ENCODE data around the gene FAT4. TPM values are rescaled to one million over a fixed set of nuclear protein-coding genes. Genes with fewer than 3 reads are reported as not detected.

The FAT4 gene
- total RNA-seq, 2 experiments from 2014 or later = 0.03 to 0.06 TPM

- H3K4me1 Mint-ChIP-seq = no peaks in the 10 kb centered on the region
- POLR2A ChIA-PET = no interaction called here
- no peaks in the 10 kb centered on the region for H3K9me3 Mint-ChIP-seq
- H3K27ac Mint-ChIP-seq = no peak overlapping the region
- peaks cover 3% of the 10 kb centered on the region for H3K27me3 Mint-ChIP-seq
- H3K36me3 Mint-ChIP-seq = no peaks in the 10 kb centered on the region
- no peak overlapping the region for H3K4me3 Mint-ChIP-seq
- DNase-seq (no peak), ATAC-seq (ENCODE audit: low read depth) (no peak)
Measured at GRCh38 chr4:125306533-125306932, 8.2 kb upstream of the FAT4 start.

GRCh38 chr4:125311503-125311902 lies 3.3 kb upstream of the FAT4 start:
- ATAC-seq (ENCODE audit: low read depth) (no peak), DNase-seq (no peak)
- H3K27me3 Mint-ChIP-seq = peaks cover 31% of the 10 kb centered on the region
- H3K9me3 Mint-ChIP-seq = no peaks in the 10 kb centered on the region
- H3K4me3 Mint-ChIP-seq = no peak overlapping the region
- POLR2A ChIA-PET = no interaction called here
- no peak overlapping the region for H3K27ac Mint-ChIP-seq
- no peaks in the 10 kb centered on the region for H3K36me3 Mint-ChIP-seq
- peaks cover 17% of the 10 kb centered on the region for H3K4me1 Mint-ChIP-seq

DNA sequence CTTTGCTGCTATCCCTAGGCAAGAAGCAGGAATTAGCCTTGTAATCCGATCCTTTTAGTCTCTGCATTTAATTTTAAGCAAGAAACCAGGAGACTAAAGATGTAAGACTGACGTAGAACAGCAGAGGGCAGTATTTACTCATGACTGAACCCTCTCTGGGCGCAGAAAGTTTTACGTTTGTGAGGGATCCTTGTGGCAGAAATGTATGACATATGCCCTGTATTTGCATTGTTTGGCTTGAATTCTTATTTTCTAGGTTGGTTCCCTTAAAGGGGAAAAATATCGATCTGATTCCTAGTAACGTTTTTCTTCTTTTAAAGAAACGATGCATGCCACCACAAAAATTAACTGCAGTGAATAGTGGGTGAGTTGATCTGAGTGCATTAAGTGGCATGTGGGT lies 1.3 kb upstream of the FAT4 start:
- no peak overlapping the region for H3K4me3 Mint-ChIP-seq
- POLR2A ChIA-PET = no interaction called here
- H3K27ac Mint-ChIP-seq = no peak overlapping the region
- H3K9me3 Mint-ChIP-seq = no peaks in the 10 kb centered on the region
- peaks cover 18% of the 10 kb centered on the region for H3K4me1 Mint-ChIP-seq
- peaks cover 48% of the 10 kb centered on the region for H3K27me3 Mint-ChIP-seq
- no peak for ATAC-seq (ENCODE audit: low read depth)
- H3K36me3 Mint-ChIP-seq = no peaks in the 10 kb centered on the region
- no peak for DNase-seq

- H3K9me3 Mint-ChIP-seq = no peaks in the 10 kb centered on the region
- peaks cover 18% of the 10 kb centered on the region for H3K4me1 Mint-ChIP-seq
- peaks cover 48% of the 10 kb centered on the region for H3K27me3 Mint-ChIP-seq
- POLR2A ChIA-PET = no interaction called here
- H3K36me3 Mint-ChIP-seq = no peaks in the 10 kb centered on the region
- no peak overlapping the region for H3K27ac Mint-ChIP-seq
- peak overlapping the region; percentile 83 for H3K4me3 Mint-ChIP-seq
- DNase-seq (no peak), ATAC-seq (ENCODE audit: low read depth) (no peak)
Measured at GRCh38 chr4:125313989-125314667, 627 bp upstream of the FAT4 start.

DNA sequence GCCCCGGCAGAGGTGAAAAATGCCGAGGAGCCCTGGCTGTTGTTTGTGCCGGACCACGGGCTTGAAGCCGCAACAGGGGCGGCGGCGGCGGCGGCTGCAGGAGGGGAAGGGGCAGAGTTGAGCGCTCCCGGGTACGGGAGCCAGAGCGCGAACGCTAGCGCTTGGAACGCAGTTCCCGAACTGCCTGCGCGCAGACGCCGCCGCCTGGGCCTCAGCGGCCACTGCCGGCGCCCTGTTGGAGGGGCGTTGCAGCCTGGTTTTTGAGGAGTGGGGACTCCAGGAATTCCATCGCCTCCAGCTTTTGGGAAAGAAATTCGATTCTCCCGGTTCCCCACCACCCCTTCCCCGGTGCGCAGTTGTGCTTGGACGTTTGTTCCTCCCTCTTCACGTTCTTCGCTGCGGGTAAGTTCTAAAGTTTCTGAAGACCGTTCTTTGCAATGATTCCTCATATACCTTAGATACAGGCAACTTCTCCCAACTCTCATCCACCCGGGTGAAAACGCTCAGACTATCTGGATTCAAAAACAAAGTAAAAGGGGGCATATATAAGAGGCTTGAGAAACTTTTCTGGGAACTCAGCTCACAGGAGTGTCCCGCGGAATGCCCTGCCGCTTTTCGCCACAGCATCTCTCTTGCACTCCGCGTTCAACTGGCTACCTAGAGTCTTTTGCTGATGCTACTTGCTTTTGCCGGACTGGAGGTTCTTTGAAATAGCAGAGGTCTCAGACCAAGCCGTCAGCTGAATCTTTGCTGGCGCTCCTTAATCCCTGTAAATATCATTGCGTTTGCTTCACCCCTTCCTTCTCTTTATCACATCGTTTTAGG lies 1.0 kb downstream of the FAT4 start:
- POLR2A ChIA-PET = no interaction called here
- peak overlapping the region; percentile 83 for H3K4me3 Mint-ChIP-seq
- H3K9me3 Mint-ChIP-seq = no peaks in the 10 kb centered on the region
- peaks cover 18% of the 10 kb centered on the region for H3K4me1 Mint-ChIP-seq
- no peak for ATAC-seq (ENCODE audit: low read depth)
- H3K36me3 Mint-ChIP-seq = no peaks in the 10 kb centered on the region
- H3K27me3 Mint-ChIP-seq = peaks cover 48% of the 10 kb centered on the region
- peak; percentile 51 for DNase-seq
- no peak overlapping the region for H3K27ac Mint-ChIP-seq

- POLR2A ChIA-PET = no interaction called here
- DNase-seq (peak; percentile 39), ATAC-seq (ENCODE audit: low read depth) (no peak)
- Mint-ChIP-seq H3K4me3 (peak overlapping the region; percentile 54), H3K27me3 (peaks cover 46% of the 10 kb centered on the region), H3K4me1 (peaks cover 18% of the 10 kb centered on the region), H3K36me3 (no peaks in the 10 kb centered on the region), H3K9me3 (no peaks in the 10 kb centered on the region), H3K27ac (no peak overlapping the region)
Measured at GRCh38 chr4:125316401-125316790, 1.6 kb downstream of the FAT4 start.

GRCh38 chr4:125316791-125317524 lies 2.2 kb downstream of the FAT4 start:
- H3K4me1 Mint-ChIP-seq = peaks cover 18% of the 10 kb centered on the region
- H3K9me3 Mint-ChIP-seq = no peaks in the 10 kb centered on the region
- H3K27ac Mint-ChIP-seq = no peak overlapping the region
- peak overlapping the region; percentile 25 for H3K4me3 Mint-ChIP-seq
- DNase-seq (peak; percentile 30), ATAC-seq (ENCODE audit: low read depth) (no peak)
- POLR2A ChIA-PET = no interaction called here
- peaks cover 44% of the 10 kb centered on the region for H3K27me3 Mint-ChIP-seq
- H3K36me3 Mint-ChIP-seq = no peaks in the 10 kb centered on the region

DNA sequence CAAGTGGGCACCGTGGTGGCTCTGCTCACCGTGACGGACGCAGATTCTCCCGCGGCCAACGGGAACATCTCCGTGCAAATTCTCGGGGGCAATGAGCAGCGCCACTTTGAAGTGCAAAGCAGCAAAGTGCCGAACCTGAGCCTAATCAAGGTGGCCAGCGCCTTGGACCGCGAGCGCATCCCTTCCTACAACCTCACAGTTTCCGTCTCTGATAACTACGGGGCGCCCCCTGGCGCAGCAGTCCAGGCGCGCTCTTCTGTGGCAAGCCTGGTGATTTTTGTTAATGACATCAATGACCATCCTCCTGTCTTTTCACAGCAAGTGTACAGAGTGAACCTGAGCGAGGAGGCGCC lies 2.7 kb downstream of the FAT4 start:
- Mint-ChIP-seq H3K27me3 (peaks cover 44% of the 10 kb centered on the region), H3K9me3 (no peaks in the 10 kb centered on the region), H3K4me1 (peaks cover 18% of the 10 kb centered on the region), H3K27ac (no peak overlapping the region), H3K4me3 (peak overlapping the region; percentile 5), H3K36me3 (no peaks in the 10 kb centered on the region)
- POLR2A ChIA-PET = no interaction called here
- ATAC-seq (ENCODE audit: low read depth) = no peak
- peak; percentile 29 for DNase-seq

DNA sequence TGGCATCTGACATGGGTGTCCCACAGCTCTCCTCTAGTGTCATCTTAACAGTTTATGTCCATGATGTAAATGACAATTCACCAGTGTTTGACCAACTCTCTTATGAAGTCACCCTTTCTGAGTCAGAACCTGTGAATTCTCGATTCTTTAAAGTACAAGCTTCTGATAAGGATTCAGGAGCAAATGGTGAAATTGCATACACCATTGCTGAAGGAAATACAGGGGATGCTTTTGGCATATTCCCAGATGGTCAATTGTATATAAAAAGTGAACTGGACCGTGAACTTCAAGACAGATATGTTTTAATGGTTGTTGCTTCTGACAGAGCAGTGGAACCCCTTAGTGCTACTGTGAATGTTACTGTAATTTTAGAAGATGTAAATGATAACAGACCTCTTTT lies 4.6 kb downstream of the FAT4 start:
- Mint-ChIP-seq H3K4me3 (no peak overlapping the region), H3K9me3 (no peaks in the 10 kb centered on the region), H3K4me1 (peaks cover 16% of the 10 kb centered on the region), H3K27ac (no peak overlapping the region), H3K27me3 (peaks cover 38% of the 10 kb centered on the region), H3K36me3 (no peaks in the 10 kb centered on the region)
- ATAC-seq (ENCODE audit: low read depth) (no peak), DNase-seq (no peak)
- POLR2A ChIA-PET = no interaction called here

GRCh38 chr4:125321709-125322365 lies 7.1 kb downstream of the FAT4 start:
- H3K4me1 Mint-ChIP-seq = no peaks in the 10 kb centered on the region
- no peaks in the 10 kb centered on the region for H3K36me3 Mint-ChIP-seq
- ATAC-seq (ENCODE audit: low read depth) = no peak
- DNase-seq = no peak
- no peak overlapping the region for H3K4me3 Mint-ChIP-seq
- POLR2A ChIA-PET = no interaction called here
- H3K27me3 Mint-ChIP-seq = peaks cover 13% of the 10 kb centered on the region
- H3K9me3 Mint-ChIP-seq = no peaks in the 10 kb centered on the region
- H3K27ac Mint-ChIP-seq = no peak overlapping the region

DNA sequence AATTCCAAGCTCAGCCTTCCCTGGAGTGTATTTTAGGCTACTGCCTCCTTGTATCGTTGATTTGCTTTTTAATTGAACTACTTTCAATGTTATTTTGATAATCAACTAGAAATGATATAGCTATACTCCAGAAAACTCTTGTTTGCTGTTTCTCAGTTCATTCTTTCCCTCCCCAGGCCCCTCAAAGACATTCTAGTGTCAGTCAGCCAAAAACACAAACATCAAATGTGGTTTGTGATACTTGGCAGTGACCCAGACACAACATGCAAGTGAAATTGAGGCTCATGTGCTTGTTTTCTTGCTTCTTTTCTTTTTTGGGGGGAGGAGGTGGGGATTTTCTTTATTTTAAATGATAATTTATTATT lies 7.6 kb downstream of the FAT4 start:
- H3K27me3 Mint-ChIP-seq = peaks cover 9% of the 10 kb centered on the region
- ATAC-seq (ENCODE audit: low read depth) (no peak), DNase-seq (no peak)
- no peaks in the 10 kb centered on the region for H3K4me1 Mint-ChIP-seq
- POLR2A ChIA-PET = no interaction called here
- H3K27ac Mint-ChIP-seq = no peak overlapping the region
- H3K9me3 Mint-ChIP-seq = no peaks in the 10 kb centered on the region
- no peaks in the 10 kb centered on the region for H3K36me3 Mint-ChIP-seq
- no peak overlapping the region for H3K4me3 Mint-ChIP-seq

DNA sequence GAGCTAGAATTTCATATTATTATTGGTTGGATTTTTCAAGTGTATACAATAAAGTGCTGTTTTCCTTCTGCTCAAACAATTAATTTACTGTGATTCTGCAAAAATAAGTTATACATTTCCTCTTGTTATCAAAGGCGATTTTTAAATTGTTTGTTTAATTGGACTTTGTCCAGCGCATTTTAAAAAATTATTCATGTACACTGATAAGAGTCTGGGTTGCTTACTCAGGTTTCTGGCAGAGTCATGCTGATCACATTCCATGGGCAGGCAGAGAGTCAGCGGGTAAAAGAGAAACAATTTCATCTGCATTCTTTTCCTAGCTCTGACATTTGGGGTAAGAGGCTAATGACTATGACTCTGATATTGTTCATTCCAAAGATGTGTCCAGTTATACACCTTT lies 8.9 kb downstream of the FAT4 start:
- H3K4me3 Mint-ChIP-seq = no peak overlapping the region
- H3K27me3 Mint-ChIP-seq = no peaks in the 10 kb centered on the region
- POLR2A ChIA-PET = no interaction called here
- no peak for ATAC-seq (ENCODE audit: low read depth)
- no peaks in the 10 kb centered on the region for H3K36me3 Mint-ChIP-seq
- H3K9me3 Mint-ChIP-seq = no peaks in the 10 kb centered on the region
- no peak for DNase-seq
- no peak overlapping the region for H3K27ac Mint-ChIP-seq
- H3K4me1 Mint-ChIP-seq = no peaks in the 10 kb centered on the region

GRCh38 chr4:125325733-125326132 lies 11.0 kb downstream of the FAT4 start:
- POLR2A ChIA-PET = no interaction called here

More at GRCh38 chr4:125325733-125326132, 11.0 kb downstream of the FAT4 start:
- ATAC-seq (ENCODE audit: low read depth) (no peak), DNase-seq (no peak)
- no peaks in the 10 kb centered on the region for H3K4me1 Mint-ChIP-seq
- H3K27ac Mint-ChIP-seq = no peak overlapping the region
- no peaks in the 10 kb centered on the region for H3K27me3 Mint-ChIP-seq
- H3K4me3 Mint-ChIP-seq = no peak overlapping the region
- no peaks in the 10 kb centered on the region for H3K9me3 Mint-ChIP-seq
- H3K36me3 Mint-ChIP-seq = no peaks in the 10 kb centered on the region
